Measurements from ENCODE around the gene NGEF.

GRCh38 chr2:233017947-233018346 is 4.9 kb upstream of the NGEF start:
- TF ChIP-seq POLR2A (IDR thresholded peaks at IDR 0.05) (no peak), CTCF (IDR thresholded peaks at IDR 0.05) (no peak), EP300 (IDR thresholded peaks at IDR 0.05) (no peak)
